HG03064 (cell line): ENCODE results near the gene RNU1-4.
"Not testable (repeated sequence)": the region's sequence is repeated elsewhere in the genome, so short reads cannot be mapped to it uniquely, and the experiment has no call there.

Experiments
- ATAC-seq: cut with Tn5 transposase; IDR thresholded peaks from one replicate; pipeline ENCODE4 v1.9.1; 2021; ENCODE audit warnings: low read depth; ENCODE audit not compliant: unreplicated experiment

Gene RNU1-4

GRCh38 chr1:16764820-16765655 lies 24.7 kb downstream of the RNU1-4 start:
- not testable (repeated sequence) for ATAC-seq

GRCh38 chr1:16765731-16766605 lies 25.7 kb downstream of the RNU1-4 start:
- ATAC-seq = not testable (repeated sequence)

- not testable (repeated sequence) for ATAC-seq
Measured at GRCh38 chr1:16766689-16767256, 26.5 kb downstream of the RNU1-4 start.

- not testable (repeated sequence) for ATAC-seq
Measured at GRCh38 chr1:16770139-16770759, 29.9 kb downstream of the RNU1-4 start.

GRCh38 chr1:16770896-16771446 lies 30.7 kb downstream of the RNU1-4 start:
- not testable (repeated sequence) for ATAC-seq

- ATAC-seq = not testable (repeated sequence)
Measured at GRCh38 chr1:16772275-16773204, 32.2 kb downstream of the RNU1-4 start.

GRCh38 chr1:16773205-16773596 lies 32.9 kb downstream of the RNU1-4 start:
- ATAC-seq = not testable (repeated sequence)

GRCh38 chr1:16773723-16774122 lies 33.4 kb downstream of the RNU1-4 start:
- not testable (repeated sequence) for ATAC-seq

- ATAC-seq = not testable (repeated sequence)
Measured at GRCh38 chr1:16774773-16775172, 34.5 kb downstream of the RNU1-4 start.

- not testable (repeated sequence) for ATAC-seq
Measured at GRCh38 chr1:16775290-16775689, 35.0 kb downstream of the RNU1-4 start.

- not testable (repeated sequence) for ATAC-seq
Measured at GRCh38 chr1:16776248-16776647, 35.9 kb downstream of the RNU1-4 start.

- ATAC-seq = not testable (repeated sequence)
Measured at GRCh38 chr1:16776835-16777234, 36.5 kb downstream of the RNU1-4 start.

GRCh38 chr1:16777821-16778220 lies 37.5 kb downstream of the RNU1-4 start:
- not testable (repeated sequence) for ATAC-seq

GRCh38 chr1:16779525-16779924 lies 39.2 kb downstream of the RNU1-4 start:
- not testable (repeated sequence) for ATAC-seq

- ATAC-seq = not testable (repeated sequence)
Measured at GRCh38 chr1:16781033-16781432, 40.7 kb downstream of the RNU1-4 start.

GRCh38 chr1:16781625-16782024 lies 41.3 kb downstream of the RNU1-4 start:
- ATAC-seq = not testable (repeated sequence)

- ATAC-seq = not testable (repeated sequence)
Measured at GRCh38 chr1:16784955-16785354, 44.6 kb downstream of the RNU1-4 start.

GRCh38 chr1:16786362-16786761 lies 46.0 kb downstream of the RNU1-4 start:
- ATAC-seq = not testable (repeated sequence)

GRCh38 chr1:16787175-16787574 lies 46.9 kb downstream of the RNU1-4 start:
- ATAC-seq = not testable (repeated sequence)
